Nephron progenitor cell (in vitro differentiated cells): Measurements from ENCODE around the gene LACTB.
A peak's percentile ranks its signal among the peaks of the same experiment; 100 is the strongest.

Source experiments
- DNase-seq: peaks from one replicate; pipeline ENCODE4 v3.0.0; 2021
- H3K27ac Mint-ChIP-seq: 2 replicates; pipeline ENCODE4 v1.8.0; 2021; ENCODE audit warnings: mild to moderate bottlenecking, moderate library complexity, mixed read lengths
- H3K27me3 Mint-ChIP-seq: 2 replicates; pipeline ENCODE4 v1.8.0; 2021; ENCODE audit warnings: mild to moderate bottlenecking, low read depth, mixed read lengths; ENCODE audit not compliant: poor library complexity
- H3K36me3 Mint-ChIP-seq: 2 replicates; pipeline ENCODE4 v1.8.0; 2021; ENCODE audit warnings: low read depth, mixed read lengths
- H3K4me1 Mint-ChIP-seq: 2 replicates; pipeline ENCODE4 v1.8.0; 2021; ENCODE audit warnings: mixed read lengths
- H3K4me3 Mint-ChIP-seq: 2 replicates; pipeline ENCODE4 v1.8.0; 2021; ENCODE audit warnings: mild to moderate bottlenecking, moderate library complexity, mixed read lengths
- H3K9me3 Mint-ChIP-seq: 2 replicates; pipeline ENCODE4 v1.8.0; 2021; ENCODE audit warnings: mild to moderate bottlenecking, moderate library complexity, mixed read lengths
- TF ChIP-seq, protein P1 (sequence below): fragments of 200-600 bp; sonication (generic); IDR thresholded peaks from 2 replicates; pipeline ENCODE4 v1.5.0; 2021; ENCODE audit warnings: antibody characterized with exemption

Gene LACTB

DNA sequence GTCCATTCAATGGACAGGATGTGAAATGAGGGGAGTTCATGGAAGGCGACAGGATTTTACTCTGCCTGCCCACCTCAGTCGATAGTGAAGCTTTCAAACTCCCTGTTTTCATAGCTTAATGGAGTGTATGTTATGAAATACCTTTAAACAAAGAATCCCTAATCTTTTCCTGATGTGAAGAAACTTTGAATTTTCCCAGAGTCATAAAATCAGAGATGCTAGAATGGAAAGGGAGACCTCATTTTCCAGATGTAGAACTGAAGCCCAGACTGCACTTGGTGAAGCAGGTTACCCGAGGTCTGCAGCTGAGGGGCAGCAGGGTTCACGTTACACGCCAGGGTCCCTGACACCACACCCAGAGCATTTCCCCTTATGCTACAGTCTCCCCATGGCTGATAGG, 34.7 kb upstream of the LACTB start:
- H3K27me3 Mint-ChIP-seq = no peaks in the 10 kb centered on the region
- H3K4me3 Mint-ChIP-seq = no peak overlapping the region
- no peaks in the 10 kb centered on the region for H3K9me3 Mint-ChIP-seq
- H3K27ac Mint-ChIP-seq = peak overlapping the region; percentile 74
- H3K4me1 Mint-ChIP-seq = peaks cover 72% of the 10 kb centered on the region
- no peak for DNase-seq
- H3K36me3 Mint-ChIP-seq = no peaks in the 10 kb centered on the region
- TF ChIP-seq, protein P1, sequence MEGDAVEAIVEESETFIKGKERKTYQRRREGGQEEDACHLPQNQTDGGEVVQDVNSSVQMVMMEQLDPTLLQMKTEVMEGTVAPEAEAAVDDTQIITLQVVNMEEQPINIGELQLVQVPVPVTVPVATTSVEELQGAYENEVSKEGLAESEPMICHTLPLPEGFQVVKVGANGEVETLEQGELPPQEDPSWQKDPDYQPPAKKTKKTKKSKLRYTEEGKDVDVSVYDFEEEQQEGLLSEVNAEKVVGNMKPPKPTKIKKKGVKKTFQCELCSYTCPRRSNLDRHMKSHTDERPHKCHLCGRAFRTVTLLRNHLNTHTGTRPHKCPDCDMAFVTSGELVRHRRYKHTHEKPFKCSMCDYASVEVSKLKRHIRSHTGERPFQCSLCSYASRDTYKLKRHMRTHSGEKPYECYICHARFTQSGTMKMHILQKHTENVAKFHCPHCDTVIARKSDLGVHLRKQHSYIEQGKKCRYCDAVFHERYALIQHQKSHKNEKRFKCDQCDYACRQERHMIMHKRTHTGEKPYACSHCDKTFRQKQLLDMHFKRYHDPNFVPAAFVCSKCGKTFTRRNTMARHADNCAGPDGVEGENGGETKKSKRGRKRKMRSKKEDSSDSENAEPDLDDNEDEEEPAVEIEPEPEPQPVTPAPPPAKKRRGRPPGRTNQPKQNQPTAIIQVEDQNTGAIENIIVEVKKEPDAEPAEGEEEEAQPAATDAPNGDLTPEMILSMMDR = no peak

DNA sequence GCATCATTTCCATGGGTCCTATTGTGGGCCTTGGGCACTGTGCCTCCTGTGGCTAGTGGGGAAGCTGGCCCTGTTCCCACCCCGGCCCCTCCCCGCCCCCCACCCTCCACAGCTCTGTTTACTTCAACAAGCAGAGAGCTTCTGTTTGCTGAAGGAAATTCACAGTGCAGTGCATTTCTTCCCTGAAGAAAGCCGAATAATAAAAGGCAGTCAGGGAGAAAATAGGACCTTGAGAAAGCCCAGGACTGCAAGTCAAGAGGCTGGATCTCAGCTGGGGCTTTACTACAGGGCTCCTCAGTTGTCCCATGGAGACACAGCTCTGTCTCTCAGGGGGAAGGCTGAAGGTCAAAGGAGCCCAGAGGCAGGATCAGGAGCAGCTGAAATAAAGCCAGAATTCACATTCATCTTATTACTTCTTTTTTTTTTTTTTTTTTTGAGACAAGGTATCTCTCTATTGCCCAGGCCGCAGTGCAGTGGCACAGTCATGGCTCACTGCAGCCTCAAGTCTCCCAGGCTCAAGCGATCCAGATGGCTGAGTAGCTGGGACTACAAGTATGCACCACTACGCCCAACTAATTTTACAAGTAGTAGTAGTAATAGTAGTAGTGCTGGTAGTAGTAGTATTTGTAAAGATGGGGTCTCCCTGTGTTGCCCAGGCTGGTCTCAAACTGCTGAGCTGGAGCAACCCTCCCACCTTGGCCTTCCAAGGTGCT, 33.0 kb upstream of the LACTB start:
- DNase-seq = no peak
- Mint-ChIP-seq H3K4me1 (peaks cover 58% of the 10 kb centered on the region), H3K27ac (peak overlapping the region; percentile 52), H3K9me3 (no peaks in the 10 kb centered on the region), H3K36me3 (no peaks in the 10 kb centered on the region), H3K4me3 (no peak overlapping the region), H3K27me3 (no peaks in the 10 kb centered on the region)
- TF ChIP-seq, protein P1 = no peak

DNA sequence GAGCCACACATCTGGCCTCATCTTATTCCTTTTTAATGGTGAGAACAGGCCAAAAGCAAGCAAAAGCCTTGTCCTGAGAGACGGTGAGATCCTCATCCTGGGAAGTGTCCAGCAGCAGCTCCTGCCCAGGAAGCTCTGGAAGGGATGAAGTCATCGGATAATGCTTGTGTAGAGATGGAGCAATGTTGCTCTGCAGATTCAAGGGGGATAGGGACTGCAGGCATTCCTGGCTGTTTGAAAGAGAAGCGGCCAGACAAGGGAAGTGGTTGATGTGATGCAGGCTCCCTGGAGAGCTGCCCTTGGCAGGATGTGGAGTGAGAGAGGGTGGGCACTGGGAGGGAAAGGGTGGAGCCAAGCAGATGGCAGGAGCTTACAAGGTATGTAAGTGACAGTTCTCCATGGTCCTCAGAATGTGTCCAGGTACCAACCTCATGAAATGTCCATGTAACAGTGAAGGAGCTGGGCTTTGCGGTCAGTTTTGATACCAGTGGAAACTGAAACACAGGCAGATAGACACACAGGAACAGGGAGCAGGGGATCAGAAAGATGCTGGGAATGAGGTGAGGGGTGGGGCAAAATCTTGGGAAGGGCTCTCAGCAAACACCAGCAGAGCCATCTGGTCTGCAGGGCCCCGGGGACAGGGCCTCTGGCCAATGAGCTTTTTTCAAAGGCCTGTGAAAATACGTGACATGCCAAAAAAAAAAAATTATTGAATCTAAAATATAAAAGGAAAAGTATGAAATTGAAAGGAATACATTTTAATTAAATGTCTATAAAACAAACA, 32.2 kb upstream of the LACTB start:
- no peaks in the 10 kb centered on the region for H3K27me3 Mint-ChIP-seq
- H3K4me1 Mint-ChIP-seq = peaks cover 62% of the 10 kb centered on the region
- DNase-seq = no peak

DNA sequence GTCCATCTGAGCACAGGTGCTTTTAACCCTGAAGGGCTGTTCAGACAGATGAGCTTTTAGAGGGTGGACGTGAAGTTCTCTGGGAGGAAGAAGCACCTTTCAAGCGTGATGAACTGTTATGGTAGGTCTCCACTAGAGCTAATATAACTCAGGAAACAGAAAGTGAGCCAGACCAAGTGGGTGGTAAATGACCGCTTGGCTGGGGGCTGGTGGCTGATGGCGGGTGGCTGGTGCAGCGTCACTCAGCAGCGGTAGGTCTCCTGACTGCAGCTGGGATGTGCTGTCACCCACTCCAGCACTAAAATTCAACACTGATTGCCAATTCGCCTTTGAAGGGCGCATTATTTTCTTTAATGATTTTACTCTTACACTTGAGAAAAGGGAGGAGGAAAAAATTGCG, 31.2 kb upstream of the LACTB start:
- Mint-ChIP-seq H3K4me3 (no peak overlapping the region), H3K9me3 (no peaks in the 10 kb centered on the region), H3K27ac (peak overlapping the region; percentile 8), H3K27me3 (no peaks in the 10 kb centered on the region), H3K36me3 (no peaks in the 10 kb centered on the region), H3K4me1 (peaks cover 66% of the 10 kb centered on the region)
- TF ChIP-seq, protein P1 = no peak
- no peak for DNase-seq

More for the DNA sequence above, 32.2 kb upstream of the LACTB start:
- Mint-ChIP-seq H3K4me3 (no peak overlapping the region), H3K9me3 (no peaks in the 10 kb centered on the region), H3K36me3 (no peaks in the 10 kb centered on the region), H3K27ac (peak overlapping the region; percentile 52)
- TF ChIP-seq, protein P1 = no peak

DNA sequence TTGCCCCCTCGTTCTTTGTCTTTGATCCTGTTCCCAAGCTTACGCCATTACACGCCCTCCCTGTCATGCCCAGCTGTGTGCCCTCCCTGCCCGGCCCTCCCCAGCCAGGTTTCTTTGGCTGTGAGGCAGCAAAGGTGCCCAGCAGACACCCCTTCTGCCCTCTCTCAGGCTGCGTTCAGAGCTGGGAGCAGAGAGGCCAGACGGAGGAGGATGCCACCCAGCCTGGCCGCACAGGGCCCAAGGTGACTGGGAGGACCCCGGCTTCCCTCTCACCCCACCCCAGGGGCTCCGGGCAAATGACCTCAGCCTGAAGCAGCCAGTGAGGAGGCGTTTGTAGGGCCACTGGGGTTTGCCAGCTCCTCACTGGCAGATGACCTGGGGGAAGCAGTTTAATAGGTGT, 30.8 kb upstream of the LACTB start:
- Mint-ChIP-seq H3K27ac (no peak overlapping the region), H3K9me3 (no peaks in the 10 kb centered on the region), H3K4me1 (peaks cover 66% of the 10 kb centered on the region), H3K36me3 (no peaks in the 10 kb centered on the region), H3K4me3 (no peak overlapping the region), H3K27me3 (no peaks in the 10 kb centered on the region)
- no peak for DNase-seq
- TF ChIP-seq, protein P1 = no peak
